Head of caudate nucleus (tissue), 42 donors: ENCODE measurements around the gene SMPD3.
A peak's percentile ranks its signal among the peaks of the same experiment; 100 is the strongest.

Experiments used
- DNase-seq, 42 donors: peaks; one replicate each; pipeline versions ENCODE4 v3.0.0 to v3.0.0-alpha.2; 2020 to 2021; ENCODE audit warnings: mixed read lengths in 7 of 42
- intact Hi-C: fragments of 100-400 bp; cut with DNase I; formaldehyde crosslinking; loops from one replicate; pipeline ENCODE4 v1.15.0; 2022

The SMPD3 gene

GRCh38 chr16:68367030-68367429 is 81.3 kb downstream of the SMPD3 start:
- DNase-seq, result peak in 26 of 42 donors; percentile 44 to 76 (median 60)
- intact Hi-C loops, result no loop called here

- no peak for DNase-seq
- intact Hi-C loops, result no loop called here
These were observed 82.2 kb downstream of the SMPD3 start for GRCh38 chr16:68366062-68366461.

- intact Hi-C loops, result no loop called here
- peak in 12 of 42 donors; percentile 32 to 65 (median 52) for DNase-seq
These were observed 83.0 kb downstream of the SMPD3 start for GRCh38 chr16:68365167-68365817.

GRCh38 chr16:68364561-68364998 is 83.7 kb downstream of the SMPD3 start:
- intact Hi-C loops, result no loop called here
- peak in 38 of 42 donors; percentile 44 to 94 (median 75) for DNase-seq

GRCh38 chr16:68363658-68364521 is 84.4 kb downstream of the SMPD3 start:
- DNase-seq, result no peak

GRCh38 chr16:68362947-68363657 is 85.2 kb downstream of the SMPD3 start:
- intact Hi-C loops, result no loop called here
- DNase-seq, result no peak

More at GRCh38 chr16:68363658-68364521, 84.4 kb downstream of the SMPD3 start:
- intact Hi-C loops, result no loop called here

- intact Hi-C loops, result no loop called here
- DNase-seq, result no peak
These were observed 85.9 kb downstream of the SMPD3 start for GRCh38 chr16:68362262-68362913.

GRCh38 chr16:68361485-68361884 is 86.8 kb downstream of the SMPD3 start:
- DNase-seq, result no peak

GRCh38 chr16:68360956-68361355 is 87.4 kb downstream of the SMPD3 start:
- peak in 20 of 42 donors; percentile 30 to 71 (median 56) for DNase-seq
- intact Hi-C loops, result no loop called here

More at GRCh38 chr16:68361485-68361884, 86.8 kb downstream of the SMPD3 start:
- intact Hi-C loops, result no loop called here

- intact Hi-C loops, result no loop called here
- no peak for DNase-seq
These were observed 87.8 kb downstream of the SMPD3 start for GRCh38 chr16:68360547-68360946.

- DNase-seq, result no peak
- intact Hi-C loops, result no loop called here
These were observed 88.7 kb downstream of the SMPD3 start for GRCh38 chr16:68359398-68360191.

GRCh38 chr16:68358951-68359350 is 89.4 kb downstream of the SMPD3 start:
- no peak for DNase-seq
- intact Hi-C loops, result no loop called here

GRCh38 chr16:68357923-68358322 is 90.4 kb downstream of the SMPD3 start:
- DNase-seq, result no peak
- intact Hi-C loops, result no loop called here

GRCh38 chr16:68357521-68357922 is 90.8 kb downstream of the SMPD3 start:
- DNase-seq, result no peak
- intact Hi-C loops, result no loop called here

GRCh38 chr16:68356919-68357286 is 91.4 kb downstream of the SMPD3 start:
- intact Hi-C loops, result no loop called here
- no peak for DNase-seq

- intact Hi-C loops, result no loop called here
- DNase-seq, result peak in 12 of 42 donors; percentile 33 to 63 (median 40)
These were observed 91.9 kb downstream of the SMPD3 start for GRCh38 chr16:68356249-68356918.

- DNase-seq, result peak in 28 of 42 donors; percentile 27 to 83 (median 66)
- intact Hi-C loops, result no loop called here
These were observed 92.7 kb downstream of the SMPD3 start for GRCh38 chr16:68355447-68356248.
